ENCODE results near the gene OR2C3. TPM values are rescaled to one million over a fixed set of nuclear protein-coding genes. Genes with fewer than 3 reads are reported as not detected.

Gene OR2C3
- total and polyA plus RNA-seq, 2 of the 8 experiments (the other 6 are each of a cell fraction or from before 2014, with no cell fraction given): not detected

- no peak for TF ChIP-seq EGR1 (IDR thresholded peaks at IDR 0.05; ENCODE audit: borderline replicate concordance, low read depth, low read length)
- TF ChIP-seq SIN3A (conservative IDR thresholded peaks at IDR 0.05 in 1 of 2, IDR thresholded peaks at IDR 0.05 in 1 of 2; ENCODE audit: low read depth in 1 of 2, low read length in 2 of 2): no peak
Observed at GRCh38 chr1:247529771-247530355, 6.4 kb downstream of the OR2C3 start (continued).

All from H1 (cell line).